Measurements from ENCODE around the gene ARMH1.

Gene ARMH1

GRCh38 chr1:44672254-44672955, 2.1 kb upstream of the ARMH1 start:
- DNase-seq = peak; percentile 65

- DNase-seq = no peak
These were observed 1.4 kb upstream of the ARMH1 start for GRCh38 chr1:44672961-44673674.

- DNase-seq = no peak
These were observed 820 bp upstream of the ARMH1 start for GRCh38 chr1:44673675-44674112.

- DNase-seq = no peak
These were observed 672 bp downstream of the ARMH1 start for GRCh38 chr1:44675186-44675585.

GRCh38 chr1:44676484-44677200, 2.1 kb downstream of the ARMH1 start:
- DNase-seq = peak; percentile 28

- no peak for DNase-seq
These were observed 2.8 kb downstream of the ARMH1 start for GRCh38 chr1:44677201-44677766.

- DNase-seq = no peak
These were observed 3.6 kb downstream of the ARMH1 start for GRCh38 chr1:44678120-44678519.

GRCh38 chr1:44678626-44679025, 4.1 kb downstream of the ARMH1 start:
- no peak for DNase-seq

- DNase-seq = no peak
These were observed 5.0 kb downstream of the ARMH1 start for GRCh38 chr1:44679468-44679867.

GRCh38 chr1:44681905-44682882, 7.7 kb downstream of the ARMH1 start:
- DNase-seq = no peak

- DNase-seq = no peak
These were observed 8.4 kb downstream of the ARMH1 start for GRCh38 chr1:44682883-44683265.

GRCh38 chr1:44684525-44684924, 10.0 kb downstream of the ARMH1 start:
- no peak for DNase-seq

- no peak for DNase-seq
These were observed 10.7 kb downstream of the ARMH1 start for GRCh38 chr1:44685218-44685617.

- DNase-seq = no peak
These were observed 11.4 kb downstream of the ARMH1 start for GRCh38 chr1:44685881-44686280.

- no peak for DNase-seq
These were observed 14.4 kb downstream of the ARMH1 start for GRCh38 chr1:44688760-44689446.

- DNase-seq = no peak
These were observed 14.9 kb downstream of the ARMH1 start for GRCh38 chr1:44689447-44689765.

- no peak for DNase-seq
These were observed 18.6 kb downstream of the ARMH1 start for GRCh38 chr1:44693159-44693558.

- no peak for DNase-seq
These were observed 19.4 kb downstream of the ARMH1 start for GRCh38 chr1:44693900-44694299.

- DNase-seq = peak; percentile 20
These were observed 20.5 kb downstream of the ARMH1 start for GRCh38 chr1:44694863-44695478.

- DNase-seq = no peak
These were observed 21.2 kb downstream of the ARMH1 start for GRCh38 chr1:44695671-44696070.

- DNase-seq = no peak
These were observed 21.6 kb downstream of the ARMH1 start for GRCh38 chr1:44696101-44696500.

All from CD4-positive, alpha-beta T cell treated with Interleukin-15 for 1 hour (primary cell).